Activated T-cell treated with anti-CD3 and anti-CD28 coated beads, Interleukin-2, amount 50 U/mL, for 4 hours (primary cell): ENCODE results near the gene ARMC3. TPM values are rescaled to one million over a fixed set of nuclear protein-coding genes. Genes with fewer than 3 reads are reported as not detected.

Experiments used
- ATAC-seq, 2 donors: fragments of 200-7000 bp; cut with Tn5 transposase; one replicate each; pipeline ENCODE4 v1.10.0; 2021
- DNase-seq: peaks from one replicate; pipeline ENCODE4 v3.0.0-alpha.2; 2020
- H3K27me3 Mint-ChIP-seq: one replicate; pipeline ENCODE4 v1.8.0; 2021; ENCODE audit warnings: low read depth, mixed read lengths
- H3K36me3 Mint-ChIP-seq: one replicate; pipeline ENCODE4 v1.8.0; 2022; ENCODE audit warnings: mixed read lengths; ENCODE audit not compliant: insufficient read depth
- H3K4me1 Mint-ChIP-seq: one replicate; pipeline ENCODE4 v1.8.0; 2021; ENCODE audit warnings: low read depth, mixed read lengths
- H3K4me3 Mint-ChIP-seq: one replicate; pipeline ENCODE4 v1.8.0; 2021; ENCODE audit warnings: mild to moderate bottlenecking, moderate library complexity, mixed read lengths
- H3K9me3 Mint-ChIP-seq: one replicate; pipeline ENCODE4 v1.8.0; 2021; ENCODE audit warnings: mixed read lengths
- total RNA-seq, 3 donors: library from RNA; stranded (reverse); gene quantifications; one replicate each; pipeline ENCODE4 v1.2.1, GENCODE V29; 2021

The ARMC3 gene
- total RNA-seq, 3 donors from 2014 or later = not detected

DNA sequence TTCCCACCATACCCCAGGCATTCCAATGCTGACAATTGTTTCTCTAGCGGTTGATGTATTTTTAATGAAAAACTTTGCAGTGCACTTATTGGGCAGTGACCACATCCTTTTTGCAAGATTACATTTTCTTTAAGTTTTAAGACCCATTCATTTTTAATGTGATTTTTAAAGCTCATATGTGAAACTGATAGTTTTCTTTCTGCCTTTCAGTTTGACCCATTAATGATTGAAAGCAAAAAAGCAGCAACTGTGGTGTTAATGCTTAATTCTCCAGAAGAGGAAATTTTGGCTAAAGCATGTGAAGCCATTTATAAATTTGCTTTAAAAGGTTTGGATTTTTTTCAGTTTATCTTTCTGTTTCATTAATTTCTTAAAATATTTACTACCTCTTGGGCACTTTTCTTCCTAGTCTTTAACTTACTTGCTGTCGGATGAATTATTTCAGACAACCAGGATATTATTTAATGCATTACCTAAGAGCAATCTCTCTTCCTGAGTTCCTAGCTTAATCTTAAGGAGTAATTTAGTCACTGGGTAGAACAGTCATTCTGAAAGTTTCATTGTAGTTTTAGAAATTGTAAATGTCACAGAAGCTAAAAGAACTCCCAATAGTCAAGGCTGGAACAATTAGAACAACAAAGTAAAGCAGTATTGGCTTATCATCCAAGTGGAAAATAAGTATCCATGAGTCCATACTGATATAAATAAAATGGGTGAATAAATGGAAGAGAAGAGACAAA, 18.3 kb downstream of the ARMC3 start:
- Mint-ChIP-seq H3K27me3 (peaks cover 4% of the 10 kb centered on the region), H3K4me1 (peaks cover 8% of the 10 kb centered on the region), H3K9me3 (peaks cover 26% of the 10 kb centered on the region), H3K4me3 (no peak overlapping the region), H3K36me3 (peaks cover 2% of the 10 kb centered on the region)
- ATAC-seq = no peak
- DNase-seq = no peak

DNA sequence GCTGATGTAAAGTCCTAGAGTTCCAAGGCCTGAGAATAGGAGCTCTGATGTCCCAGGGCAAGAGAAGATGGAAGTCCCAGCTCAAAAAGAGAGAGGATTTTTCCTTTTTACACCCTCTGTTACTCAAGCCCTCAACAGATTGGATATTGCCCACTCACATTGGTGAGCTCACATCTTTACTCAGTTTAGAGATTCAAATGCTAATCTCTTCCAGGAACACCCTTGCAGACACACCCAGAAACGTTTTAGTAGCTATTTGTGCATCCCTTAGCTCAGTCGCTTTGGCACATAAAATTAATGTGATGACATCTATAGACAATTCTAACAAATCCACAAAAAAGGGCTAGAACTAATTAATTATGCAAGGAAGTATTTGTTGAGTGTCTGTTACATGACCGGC, 27.1 kb downstream of the ARMC3 start:
- Mint-ChIP-seq H3K27me3 (no peaks in the 10 kb centered on the region), H3K36me3 (no peaks in the 10 kb centered on the region), H3K4me3 (no peak overlapping the region), H3K4me1 (no peaks in the 10 kb centered on the region), H3K9me3 (peaks cover 6% of the 10 kb centered on the region)
- ATAC-seq (no peak), DNase-seq (no peak)

DNA sequence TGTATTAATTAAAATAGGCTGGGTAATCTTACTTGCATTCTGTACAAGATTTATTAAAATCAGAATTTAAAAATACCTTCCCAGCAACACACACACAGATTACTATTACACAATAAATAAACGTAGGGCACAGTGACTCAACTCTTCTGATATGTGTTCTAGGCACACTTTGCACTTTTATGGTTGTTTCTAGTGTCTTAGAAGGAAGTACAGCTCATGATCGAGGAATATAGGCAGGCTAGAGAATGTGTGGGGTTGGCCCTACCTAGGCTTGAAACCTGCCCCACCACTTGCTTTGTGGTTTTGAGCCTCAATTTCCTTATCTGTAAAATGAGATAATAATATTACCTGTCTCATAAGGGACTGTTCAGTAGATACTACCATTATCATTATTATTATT, 30.5 kb downstream of the ARMC3 start:
- no peaks in the 10 kb centered on the region for H3K27me3 Mint-ChIP-seq
- ATAC-seq = no peak
- DNase-seq = no peak
- H3K4me3 Mint-ChIP-seq = no peak overlapping the region
- no peaks in the 10 kb centered on the region for H3K36me3 Mint-ChIP-seq
- H3K4me1 Mint-ChIP-seq = no peaks in the 10 kb centered on the region
- peaks cover 5% of the 10 kb centered on the region for H3K9me3 Mint-ChIP-seq

DNA sequence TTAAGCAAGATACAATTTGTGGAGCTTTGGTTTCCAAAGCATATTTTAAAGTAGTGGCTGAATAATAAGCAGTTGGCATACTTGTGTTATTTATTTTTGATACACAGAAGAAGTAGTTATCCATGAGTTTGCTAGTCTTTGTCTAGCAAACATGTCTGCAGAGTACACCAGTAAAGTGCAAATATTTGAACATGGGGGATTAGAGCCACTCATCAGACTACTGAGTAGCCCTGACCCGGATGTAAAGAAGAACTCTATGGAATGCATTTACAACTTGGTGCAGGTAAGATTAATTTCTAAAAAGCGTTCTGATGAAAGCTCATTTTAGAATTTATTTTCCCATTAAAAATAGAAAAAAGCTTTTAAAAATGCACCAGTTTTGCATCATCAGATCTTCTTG, 31.4 kb downstream of the ARMC3 start:
- no peak for ATAC-seq
- Mint-ChIP-seq H3K4me1 (no peaks in the 10 kb centered on the region), H3K36me3 (no peaks in the 10 kb centered on the region), H3K9me3 (no peaks in the 10 kb centered on the region), H3K4me3 (no peak overlapping the region), H3K27me3 (no peaks in the 10 kb centered on the region)
- no peak for DNase-seq

DNA sequence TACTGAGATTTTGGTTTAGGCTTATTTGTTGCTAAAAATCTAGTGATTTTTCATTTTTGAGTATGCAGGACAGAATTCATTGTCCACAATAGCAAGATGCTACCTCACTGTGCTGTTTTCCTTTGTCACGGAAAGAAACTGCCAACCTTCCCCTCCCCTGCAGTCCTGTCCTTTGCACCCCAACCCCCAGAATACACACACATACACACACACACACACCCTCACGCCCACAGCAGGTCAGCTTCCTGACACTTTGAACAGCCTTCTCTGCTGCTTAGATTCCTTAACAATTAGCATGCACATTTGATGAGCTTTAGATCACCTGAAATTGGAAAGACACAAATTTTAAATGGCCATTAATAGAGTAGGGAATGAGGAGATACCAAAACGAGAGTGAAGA, 32.1 kb downstream of the ARMC3 start:
- H3K4me3 Mint-ChIP-seq = no peak overlapping the region

DNA sequence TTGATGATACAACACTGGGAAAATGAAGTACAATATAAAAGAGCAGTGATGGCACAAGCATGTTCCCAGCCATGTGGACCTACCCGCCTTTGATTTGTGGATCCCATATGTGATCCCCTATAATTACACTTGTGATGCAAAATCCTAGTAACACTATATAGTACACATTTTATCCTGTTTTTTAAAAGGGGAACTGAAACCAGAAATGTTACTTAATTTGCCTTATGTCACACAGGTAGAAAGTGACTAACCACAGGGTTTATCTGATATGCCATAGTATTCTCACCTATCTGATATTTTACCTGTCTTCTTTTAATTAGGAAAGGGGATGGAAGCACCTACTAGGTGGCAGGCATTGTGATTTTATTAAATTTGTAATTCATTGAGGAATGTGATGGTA, 35.0 kb downstream of the ARMC3 start:
- Mint-ChIP-seq H3K4me3 (no peak overlapping the region), H3K4me1 (no peaks in the 10 kb centered on the region), H3K36me3 (no peaks in the 10 kb centered on the region), H3K9me3 (peaks cover 2% of the 10 kb centered on the region), H3K27me3 (no peaks in the 10 kb centered on the region)
- ATAC-seq (no peak), DNase-seq (no peak)

More for the DNA sequence above, 32.1 kb downstream of the ARMC3 start:
- Mint-ChIP-seq H3K36me3 (no peaks in the 10 kb centered on the region), H3K4me1 (no peaks in the 10 kb centered on the region), H3K9me3 (no peaks in the 10 kb centered on the region), H3K27me3 (no peaks in the 10 kb centered on the region)
- ATAC-seq = no peak
- no peak for DNase-seq

DNA sequence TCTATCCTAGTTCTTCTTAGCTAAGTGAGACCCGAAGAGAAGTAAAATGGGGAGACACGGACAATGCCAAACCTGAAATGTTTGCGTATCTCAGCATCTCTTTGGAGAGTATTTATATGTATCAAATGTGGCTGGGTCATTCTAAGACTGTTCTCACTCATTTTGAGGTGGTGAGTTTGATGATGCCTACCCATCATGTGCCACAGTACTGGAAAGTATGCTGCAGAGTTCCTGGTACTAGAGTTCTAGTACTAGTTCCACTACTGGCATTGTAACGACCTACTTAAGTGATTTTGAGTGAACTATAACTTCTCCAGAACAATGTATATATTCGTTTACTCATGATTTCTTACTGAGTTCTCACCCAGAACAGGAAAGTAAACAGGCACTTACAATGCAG, 41.9 kb downstream of the ARMC3 start:
- Mint-ChIP-seq H3K27me3 (no peaks in the 10 kb centered on the region), H3K9me3 (peaks cover 2% of the 10 kb centered on the region)
- ATAC-seq = no peak

DNA sequence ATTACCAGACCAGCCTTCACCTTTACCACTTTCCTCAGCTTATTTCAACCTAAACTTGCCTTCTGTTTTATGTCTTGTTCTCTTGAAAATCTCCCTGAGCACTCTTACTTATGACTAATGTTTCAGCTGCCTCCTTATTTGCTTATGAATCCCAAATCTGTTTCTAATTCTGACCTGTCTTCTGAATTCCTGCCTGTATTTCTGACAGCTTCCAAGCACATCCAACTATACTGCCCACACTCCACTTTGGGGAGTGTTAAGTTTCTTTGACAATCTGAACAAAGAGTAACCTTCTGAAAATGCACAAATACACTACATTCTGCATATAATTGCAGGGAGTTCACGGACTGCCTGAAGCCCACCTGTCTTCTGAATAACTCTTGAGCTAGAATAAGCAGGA, 48.7 kb downstream of the ARMC3 start:
- H3K4me1 Mint-ChIP-seq = no peaks in the 10 kb centered on the region
- ATAC-seq (no peak), DNase-seq (no peak)
- H3K9me3 Mint-ChIP-seq = no peaks in the 10 kb centered on the region
- H3K4me3 Mint-ChIP-seq = no peak overlapping the region
- H3K27me3 Mint-ChIP-seq = peaks cover 5% of the 10 kb centered on the region
- no peaks in the 10 kb centered on the region for H3K36me3 Mint-ChIP-seq

More for the DNA sequence above, 41.9 kb downstream of the ARMC3 start:
- Mint-ChIP-seq H3K4me1 (no peaks in the 10 kb centered on the region), H3K4me3 (no peak overlapping the region), H3K36me3 (no peaks in the 10 kb centered on the region)
- DNase-seq = no peak

DNA sequence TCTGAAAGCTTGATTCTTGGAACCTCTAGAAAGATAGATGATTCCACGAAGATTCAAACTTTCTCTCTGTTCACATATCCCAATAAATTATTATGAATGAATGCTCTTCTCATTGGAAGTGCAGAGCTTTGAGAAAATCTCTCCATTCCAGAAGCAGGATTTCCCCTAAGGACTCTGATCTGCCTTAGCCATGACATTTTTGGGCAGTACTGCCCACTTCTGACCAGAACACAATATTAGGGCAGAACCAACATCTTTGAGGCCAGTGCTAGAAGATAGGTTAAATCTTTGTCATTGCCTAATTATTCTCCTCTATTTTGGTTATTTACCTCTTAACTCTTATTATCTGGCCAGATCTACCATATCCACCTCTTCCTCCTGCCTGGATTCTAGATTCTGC, 49.9 kb downstream of the ARMC3 start:
- H3K27me3 Mint-ChIP-seq = peaks cover 6% of the 10 kb centered on the region
- ATAC-seq (no peak), DNase-seq (no peak)
- H3K4me1 Mint-ChIP-seq = no peaks in the 10 kb centered on the region
- no peak overlapping the region for H3K4me3 Mint-ChIP-seq
- no peaks in the 10 kb centered on the region for H3K36me3 Mint-ChIP-seq
- H3K9me3 Mint-ChIP-seq = no peaks in the 10 kb centered on the region

DNA sequence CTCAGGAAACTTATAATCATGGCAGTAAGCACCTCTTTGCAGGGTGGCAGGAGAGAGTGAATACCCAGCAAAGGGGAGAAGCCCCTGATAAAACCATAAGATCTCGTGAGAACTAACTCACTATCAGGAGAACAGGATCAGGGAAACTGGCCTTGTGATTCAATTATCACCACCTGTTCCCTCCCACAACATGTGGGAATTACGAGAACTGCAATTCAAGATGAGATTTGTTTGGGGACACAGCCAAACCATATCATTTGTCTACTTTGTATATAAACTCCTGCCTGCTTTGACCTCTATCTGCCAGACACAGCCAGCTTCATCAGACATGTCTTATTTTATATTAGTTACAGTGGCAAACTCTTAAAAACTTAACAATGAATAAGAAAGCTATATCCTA, 50.4 kb downstream of the ARMC3 start:
- Mint-ChIP-seq H3K36me3 (no peaks in the 10 kb centered on the region), H3K4me1 (no peaks in the 10 kb centered on the region), H3K27me3 (peaks cover 6% of the 10 kb centered on the region), H3K4me3 (no peak overlapping the region), H3K9me3 (no peaks in the 10 kb centered on the region)
- ATAC-seq = no peak
- no peak for DNase-seq

DNA sequence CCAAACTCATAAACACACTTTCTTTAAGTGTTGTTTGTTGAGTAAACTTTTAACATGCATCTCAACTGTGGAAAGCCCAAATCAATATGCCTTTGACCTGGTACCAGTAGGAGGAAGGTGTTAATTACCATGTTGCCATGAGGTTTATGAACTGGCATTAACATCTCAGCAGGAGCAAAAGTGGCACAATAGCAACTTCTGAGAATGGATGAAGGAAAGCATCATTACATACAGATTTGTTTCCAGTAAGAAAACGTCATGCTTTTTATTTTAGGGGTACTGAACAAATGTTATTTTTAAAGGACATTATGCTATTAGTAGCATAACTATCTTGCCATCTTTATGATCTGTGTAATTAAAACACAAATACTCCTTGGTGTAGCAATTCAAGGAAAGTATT, 51.1 kb downstream of the ARMC3 start:
- Mint-ChIP-seq H3K36me3 (no peaks in the 10 kb centered on the region), H3K9me3 (no peaks in the 10 kb centered on the region), H3K27me3 (peaks cover 6% of the 10 kb centered on the region), H3K4me3 (no peak overlapping the region), H3K4me1 (no peaks in the 10 kb centered on the region)
- ATAC-seq = no peak
- DNase-seq = no peak

DNA sequence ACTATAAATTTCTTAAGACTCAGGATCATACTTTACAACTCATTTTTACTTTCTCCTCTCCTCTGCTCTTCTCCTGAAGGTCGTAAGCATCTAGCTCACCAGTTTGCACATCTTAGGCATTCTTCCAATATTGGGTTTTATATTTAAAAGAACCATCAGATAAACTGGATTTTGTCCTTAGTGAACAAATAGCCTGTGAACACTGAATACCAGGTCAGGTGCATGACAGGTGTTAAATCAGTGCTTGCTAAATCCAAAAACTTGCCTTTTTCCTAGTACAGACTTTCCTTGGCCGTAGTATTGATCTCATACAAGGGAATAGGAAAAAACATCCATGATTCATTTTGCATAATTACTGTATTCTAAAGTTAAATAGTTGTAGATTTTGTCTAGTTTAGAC, 53.0 kb downstream of the ARMC3 start:
- peaks cover 6% of the 10 kb centered on the region for H3K27me3 Mint-ChIP-seq
- H3K4me3 Mint-ChIP-seq = no peak overlapping the region
- H3K36me3 Mint-ChIP-seq = no peaks in the 10 kb centered on the region
- H3K9me3 Mint-ChIP-seq = no peaks in the 10 kb centered on the region
- no peaks in the 10 kb centered on the region for H3K4me1 Mint-ChIP-seq
- ATAC-seq (no peak), DNase-seq (no peak)

DNA sequence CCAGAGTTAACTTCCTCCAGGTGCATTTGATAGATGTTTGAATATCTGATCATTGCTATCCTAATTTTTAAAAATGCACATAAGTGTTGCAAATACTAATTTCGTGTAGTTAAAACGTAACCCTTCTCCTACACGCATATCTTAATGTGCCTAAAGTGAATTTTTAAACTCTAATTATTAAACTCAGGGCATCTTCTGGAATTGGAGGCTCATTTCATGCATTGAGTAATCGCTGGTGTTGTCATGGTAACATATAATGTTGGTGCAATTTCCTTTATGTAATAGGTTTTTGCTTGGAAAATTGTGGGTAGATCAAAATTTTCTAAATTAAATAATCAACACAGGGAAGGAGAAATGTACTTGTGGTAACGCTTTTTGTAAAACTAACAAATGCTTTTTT, 56.2 kb downstream of the ARMC3 start:
- DNase-seq (no peak), ATAC-seq (no peak)
- no peak overlapping the region for H3K4me3 Mint-ChIP-seq
- H3K27me3 Mint-ChIP-seq = peaks cover 2% of the 10 kb centered on the region
- no peaks in the 10 kb centered on the region for H3K36me3 Mint-ChIP-seq
- H3K9me3 Mint-ChIP-seq = no peaks in the 10 kb centered on the region
- H3K4me1 Mint-ChIP-seq = no peaks in the 10 kb centered on the region

DNA sequence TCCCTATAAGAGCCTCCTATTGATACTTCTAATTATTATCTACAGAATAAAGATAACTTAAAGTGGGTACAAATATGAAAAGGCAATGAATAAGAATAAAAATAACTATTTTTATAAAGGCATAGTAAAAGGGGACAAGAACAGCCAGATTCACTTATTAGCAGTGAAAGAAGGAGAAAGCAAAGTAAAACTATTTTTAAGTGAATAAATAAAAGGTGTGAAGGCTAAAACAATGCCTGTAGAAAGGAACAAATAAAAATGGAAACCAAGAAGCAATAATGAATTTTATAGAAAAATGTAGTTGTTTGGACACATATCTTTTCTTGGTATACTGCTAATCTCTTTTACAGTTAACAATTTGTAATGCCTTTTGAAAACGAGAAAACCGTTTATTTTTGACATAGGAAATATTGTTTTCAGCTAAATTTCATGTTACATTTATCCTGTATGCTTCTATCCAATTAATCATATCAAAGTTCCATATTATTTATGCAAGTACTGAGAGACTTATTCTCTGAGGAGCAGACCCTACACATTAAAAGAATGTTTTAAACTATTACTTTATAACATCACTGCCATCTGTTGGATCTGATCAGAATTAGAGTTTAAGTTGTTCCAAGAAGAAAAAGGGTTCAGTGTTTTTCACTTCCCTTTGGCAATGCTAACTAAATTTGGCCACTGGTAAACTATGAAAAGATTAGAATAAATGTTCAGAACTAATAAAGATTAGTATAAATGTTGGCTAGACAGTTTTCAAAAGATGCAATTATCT, 59.1 kb downstream of the ARMC3 start:
- no peaks in the 10 kb centered on the region for H3K9me3 Mint-ChIP-seq
- no peak for DNase-seq
- H3K36me3 Mint-ChIP-seq = no peaks in the 10 kb centered on the region
- H3K4me1 Mint-ChIP-seq = peaks cover 2% of the 10 kb centered on the region
- H3K27me3 Mint-ChIP-seq = peaks cover 2% of the 10 kb centered on the region
- no peak overlapping the region for H3K4me3 Mint-ChIP-seq
- no peak for ATAC-seq
